ENCODE measurements around the gene PHACTR3.
A peak's percentile ranks its signal among the peaks of the same experiment; 100 is the strongest.

The PHACTR3 gene

DNA sequence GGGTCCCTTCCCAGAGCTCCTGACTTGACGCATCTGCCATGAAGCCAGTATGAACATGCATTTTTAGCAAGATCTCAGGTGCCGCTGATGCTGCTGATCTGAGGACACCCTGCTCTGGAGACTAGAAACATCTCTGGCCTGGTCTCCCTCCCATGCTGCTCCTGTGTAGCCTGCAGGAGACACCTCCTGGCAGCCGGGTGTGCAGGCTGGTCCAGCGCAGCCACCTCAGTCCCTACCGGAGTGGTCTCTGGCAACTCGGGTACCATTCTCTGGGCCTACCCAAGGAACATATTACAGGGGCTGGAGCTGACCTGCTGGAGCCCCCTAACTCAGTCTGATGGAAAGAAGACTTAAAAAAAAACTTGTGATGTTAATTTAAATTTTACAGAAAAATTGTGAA, 20.1 kb downstream of the PHACTR3 start:
- DNase-seq, result no peak

- no peak for DNase-seq
Observed at GRCh38 chr20:59625214-59625922, 21.0 kb downstream of the PHACTR3 start.

DNA sequence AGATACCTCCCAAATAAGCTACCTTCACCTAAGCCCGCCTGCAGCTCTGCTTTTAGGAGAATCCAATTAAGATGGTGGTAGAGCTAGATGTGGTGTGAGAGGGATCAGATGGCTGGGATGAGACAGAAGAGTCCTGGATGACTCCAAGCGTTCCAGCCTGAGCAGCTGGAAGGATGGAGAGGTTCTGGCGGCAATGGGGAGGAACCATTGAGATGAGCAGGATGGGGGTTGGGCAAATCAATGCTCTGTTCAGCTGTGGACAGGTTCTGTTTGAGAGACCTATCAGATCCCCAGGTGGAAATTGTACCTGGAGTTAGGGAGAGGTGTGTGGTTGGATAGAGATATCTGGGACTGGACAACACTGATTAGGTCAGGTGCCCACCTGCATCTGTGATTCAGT, 23.0 kb downstream of the PHACTR3 start:
- DNase-seq, result no peak

DNA sequence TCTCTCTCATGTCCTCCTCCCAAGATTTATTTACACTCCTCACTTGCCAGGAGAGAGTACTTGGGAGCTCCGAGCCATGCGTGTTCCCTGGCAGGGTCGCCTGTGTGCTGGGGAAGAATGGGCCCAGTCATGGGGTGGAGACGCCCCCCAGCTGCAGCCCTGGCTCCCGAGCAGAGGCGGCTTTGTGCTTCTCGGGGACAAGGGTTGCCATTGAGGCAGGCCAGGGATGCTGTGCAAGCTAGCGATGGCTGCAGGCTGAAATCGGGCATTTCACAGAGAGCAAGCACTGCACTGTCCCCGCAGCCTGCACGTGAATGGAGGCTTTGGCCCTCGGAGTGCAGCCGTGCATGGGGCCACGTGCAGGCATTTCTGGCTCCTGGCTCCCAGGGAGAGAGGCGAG, 23.8 kb downstream of the PHACTR3 start:
- DNase-seq, result no peak

- no peak for DNase-seq
Observed at GRCh38 chr20:59629141-59630045, 25.1 kb downstream of the PHACTR3 start.

GRCh38 chr20:59630526-59630925, 26.2 kb downstream of the PHACTR3 start:
- DNase-seq, result no peak

DNA sequence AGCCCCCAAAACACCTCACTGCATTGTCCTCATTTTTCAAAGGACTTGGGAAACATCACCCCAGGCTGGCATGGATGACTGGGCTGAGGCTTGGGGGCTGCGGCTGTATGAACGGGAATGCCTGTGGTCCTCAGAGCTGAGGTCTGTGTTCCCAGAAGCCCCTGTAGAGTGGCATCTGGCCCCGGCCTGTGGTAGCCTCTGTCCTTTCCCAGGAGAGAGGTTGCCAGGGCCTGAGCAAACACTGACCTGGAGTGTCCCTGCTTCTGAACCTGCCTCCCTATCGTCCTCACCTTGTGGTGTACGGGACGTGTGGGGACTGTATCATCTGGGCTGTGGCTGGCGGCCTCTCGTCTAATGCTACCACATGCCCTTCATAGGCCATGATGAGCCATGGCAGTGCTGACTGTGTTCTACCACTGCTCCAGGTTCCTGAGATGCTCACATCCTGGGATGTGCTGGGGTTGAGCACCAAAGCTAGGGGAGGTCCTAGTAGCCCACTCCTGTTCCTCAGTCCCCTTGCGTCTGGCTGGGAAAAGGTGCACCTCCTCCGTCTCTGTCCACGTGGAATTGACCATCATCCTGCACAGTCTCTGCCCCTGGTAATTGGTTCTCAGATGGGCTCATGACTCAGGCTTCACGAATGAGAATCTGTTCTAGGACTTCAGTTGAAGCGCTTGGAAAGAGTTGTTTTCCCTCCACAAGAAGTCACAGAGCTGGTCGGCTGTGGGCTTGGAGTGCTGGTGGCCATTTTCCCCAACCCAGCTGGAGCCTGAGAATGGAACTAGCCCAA, 27.6 kb downstream of the PHACTR3 start:
- no peak for DNase-seq

DNA sequence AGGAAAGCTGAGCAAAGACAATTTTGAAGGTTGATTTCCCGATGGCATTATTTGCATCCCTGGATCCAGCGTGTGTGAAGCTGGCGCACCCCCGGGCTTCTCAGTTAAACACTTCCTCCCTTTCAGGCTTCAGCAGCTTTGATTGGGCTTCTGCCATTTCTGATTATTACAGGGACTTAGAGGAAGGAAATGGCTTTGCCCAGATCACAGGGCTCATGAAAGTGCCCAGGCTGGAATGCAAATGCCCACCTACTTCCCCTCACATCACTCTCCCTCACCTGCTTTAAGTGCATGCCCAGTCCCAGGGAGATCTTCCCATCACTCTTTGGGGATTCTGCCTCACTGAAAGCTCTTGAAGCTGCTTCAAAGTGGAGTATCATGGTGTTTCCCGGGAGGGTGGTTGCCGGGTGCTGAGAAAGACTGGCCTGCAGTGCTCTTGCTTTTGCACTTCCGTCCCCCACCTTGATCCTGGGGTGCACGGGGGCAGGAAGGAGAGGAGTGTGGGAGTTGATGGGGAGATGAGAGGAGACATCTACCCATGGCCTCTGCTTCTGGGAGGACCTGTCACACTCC, 28.3 kb downstream of the PHACTR3 start:
- no peak for DNase-seq

DNA sequence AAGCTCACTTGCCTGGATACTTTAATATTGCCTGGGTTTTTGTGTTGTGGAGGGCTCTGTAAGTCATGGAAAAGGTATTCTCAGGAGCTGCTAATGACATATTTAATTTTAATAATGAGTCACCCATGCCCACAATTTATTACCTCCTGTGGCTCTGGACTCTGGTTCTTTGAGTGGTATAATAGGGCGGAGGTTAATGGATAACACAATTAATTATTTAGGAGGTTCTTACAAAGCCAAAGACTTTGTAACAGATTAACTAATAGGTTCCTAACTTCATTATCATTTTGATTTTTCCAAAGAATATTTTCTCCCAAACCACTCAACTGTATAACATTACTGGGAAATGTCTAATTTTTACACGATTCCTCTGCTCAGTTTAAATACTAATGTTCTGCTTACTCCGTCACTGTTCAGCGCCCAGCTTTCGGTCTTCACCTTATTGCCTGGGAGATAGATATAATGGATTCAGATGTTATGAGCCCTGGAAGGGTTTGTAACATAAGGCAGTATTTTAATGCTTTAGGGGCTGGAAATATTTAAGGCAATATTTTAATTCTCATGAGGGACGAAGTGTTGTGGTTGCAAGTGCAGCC, 29.4 kb downstream of the PHACTR3 start:
- no peak for DNase-seq

DNA sequence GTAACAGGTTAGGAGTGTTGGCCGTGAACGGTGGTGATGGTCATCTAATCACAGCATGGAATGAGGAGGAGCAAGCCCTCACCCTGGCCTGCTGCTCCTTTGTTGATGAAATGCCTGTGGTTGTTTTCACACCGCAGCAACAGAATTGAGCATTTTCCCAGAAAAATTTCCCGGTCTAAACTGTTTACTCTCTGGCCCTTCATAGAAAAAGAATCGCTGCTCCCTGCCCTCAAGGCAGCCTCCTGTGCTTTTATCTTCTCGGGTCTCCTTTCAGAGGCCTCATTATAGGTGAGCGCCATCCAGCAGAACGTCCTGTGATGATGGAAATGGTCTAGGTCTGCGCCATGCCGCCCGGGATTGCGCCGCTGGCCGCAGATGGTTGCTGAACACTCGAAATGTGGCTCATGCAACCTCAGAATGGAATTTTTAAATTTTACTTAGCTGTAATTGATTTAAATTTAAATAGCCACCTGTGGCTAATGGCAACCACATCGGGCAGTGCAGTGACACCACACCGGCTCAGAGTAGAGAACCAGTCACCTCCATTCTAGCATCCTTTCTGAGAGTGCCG, 30.2 kb downstream of the PHACTR3 start:
- DNase-seq, result no peak

DNA sequence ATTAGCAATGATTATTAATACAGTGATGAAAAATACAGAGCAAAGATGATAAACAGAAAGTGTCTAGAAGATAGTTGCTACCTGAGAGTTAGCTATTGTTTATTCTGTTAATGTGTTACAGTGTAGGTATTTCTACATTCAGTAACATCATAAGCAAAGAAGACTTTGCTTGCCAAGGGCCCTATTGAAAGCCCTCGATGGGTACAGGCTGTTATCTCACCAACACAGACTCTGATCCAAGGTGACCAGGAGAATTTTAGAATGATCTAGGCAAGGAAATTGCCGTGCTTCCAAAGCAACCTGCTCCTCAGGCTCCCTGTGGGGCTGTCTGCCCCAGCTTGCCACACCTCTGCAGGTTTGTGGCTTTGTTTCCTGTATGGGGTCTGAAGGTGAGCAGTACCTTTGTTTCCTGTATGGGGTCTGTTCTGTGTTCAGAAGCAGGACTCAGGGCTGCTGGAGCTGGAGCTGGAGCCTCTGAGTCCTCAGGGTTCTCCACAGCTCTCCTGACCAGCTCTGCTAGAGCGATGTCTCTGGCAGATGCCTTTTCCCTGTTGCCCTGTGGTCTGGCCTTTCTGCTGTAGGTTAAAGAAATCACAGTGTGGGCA, 32.5 kb downstream of the PHACTR3 start:
- DNase-seq, result no peak

DNA sequence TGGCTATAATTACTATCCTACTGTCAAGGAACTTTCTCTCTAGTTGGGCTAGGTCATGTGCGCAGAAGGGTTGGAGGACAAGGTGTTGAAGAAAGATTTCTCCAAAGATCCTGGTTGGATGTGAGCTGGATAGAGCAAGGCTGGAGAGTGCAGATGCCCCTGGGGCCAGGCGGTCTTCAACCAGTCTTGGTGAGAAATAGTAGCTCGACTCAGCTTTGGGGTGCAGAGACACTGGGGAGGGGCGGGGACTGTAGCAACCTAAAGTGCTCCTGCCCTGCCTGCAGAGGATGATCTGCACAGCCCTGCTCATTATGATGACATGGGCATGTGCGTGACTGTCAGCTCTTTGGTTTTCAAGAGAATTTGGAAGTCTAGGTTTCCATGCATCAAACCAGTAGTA, 35.9 kb downstream of the PHACTR3 start:
- no peak for DNase-seq

DNA sequence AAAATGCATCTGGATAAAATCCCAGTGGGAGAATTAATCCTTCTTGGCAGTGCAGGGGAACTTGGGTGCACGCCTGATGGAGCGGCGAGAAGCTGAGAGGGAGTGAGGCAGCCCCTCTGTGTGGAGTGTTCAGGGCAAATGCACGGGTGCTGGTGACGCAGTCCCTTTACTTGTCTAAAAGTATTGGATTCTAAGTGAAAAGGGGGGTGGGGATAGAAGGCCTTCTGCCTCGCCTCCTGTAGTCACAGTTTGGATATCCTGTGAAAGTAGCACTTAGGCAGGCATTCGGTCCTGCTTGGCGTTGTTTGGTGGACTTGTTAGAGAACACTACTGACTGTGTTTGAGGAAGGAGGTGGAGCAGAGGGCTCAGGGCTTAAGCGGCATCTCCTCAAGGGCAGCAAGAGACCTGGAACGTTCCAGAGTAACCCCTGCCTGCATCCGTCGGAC, 39.3 kb downstream of the PHACTR3 start:
- DNase-seq, result no peak

- DNase-seq, result no peak
Observed at GRCh38 chr20:59644371-59644939, 40.1 kb downstream of the PHACTR3 start.

DNA sequence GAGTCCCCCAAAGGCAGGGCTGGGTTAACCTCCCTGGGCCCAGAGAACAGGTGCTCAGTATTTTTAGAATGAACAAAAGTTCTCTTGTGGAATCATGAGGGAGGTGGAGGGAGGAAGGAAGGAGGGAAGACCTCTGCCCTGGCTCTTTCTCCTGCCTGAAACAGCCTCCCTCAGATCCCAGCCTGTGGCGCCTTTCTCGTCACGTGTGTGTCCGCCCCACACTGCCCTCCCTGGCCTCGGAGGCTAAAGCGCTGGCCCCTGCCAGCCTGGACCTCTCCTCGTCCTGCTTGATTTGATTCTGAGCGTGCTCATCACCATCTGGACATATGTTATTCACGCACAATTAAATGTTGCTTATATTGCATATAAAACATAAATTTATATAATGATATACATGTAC, 40.9 kb downstream of the PHACTR3 start:
- DNase-seq, result no peak

DNA sequence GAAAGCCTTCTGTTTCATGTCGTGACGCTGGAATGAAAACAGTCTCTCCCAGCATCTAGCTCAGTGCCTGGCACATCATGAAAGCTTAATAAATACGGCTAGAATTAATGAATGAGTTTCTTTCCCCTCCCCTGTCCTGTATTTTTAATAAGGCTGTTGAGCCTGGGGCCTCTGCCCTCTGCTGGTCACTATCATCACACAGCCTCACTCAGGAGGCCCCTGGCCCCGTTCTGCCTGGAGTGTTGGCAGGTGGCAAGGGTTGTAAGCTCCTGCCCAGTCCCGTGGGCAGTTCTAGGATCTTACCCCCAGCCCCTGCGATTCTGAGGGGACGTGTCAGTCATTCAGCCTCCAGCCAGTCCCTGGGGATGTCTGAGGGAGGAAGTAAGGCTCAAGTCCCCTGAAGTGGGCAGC, 41.4 kb downstream of the PHACTR3 start:
- DNase-seq, result peak in 1 of 2 experiments; percentile 28

DNA sequence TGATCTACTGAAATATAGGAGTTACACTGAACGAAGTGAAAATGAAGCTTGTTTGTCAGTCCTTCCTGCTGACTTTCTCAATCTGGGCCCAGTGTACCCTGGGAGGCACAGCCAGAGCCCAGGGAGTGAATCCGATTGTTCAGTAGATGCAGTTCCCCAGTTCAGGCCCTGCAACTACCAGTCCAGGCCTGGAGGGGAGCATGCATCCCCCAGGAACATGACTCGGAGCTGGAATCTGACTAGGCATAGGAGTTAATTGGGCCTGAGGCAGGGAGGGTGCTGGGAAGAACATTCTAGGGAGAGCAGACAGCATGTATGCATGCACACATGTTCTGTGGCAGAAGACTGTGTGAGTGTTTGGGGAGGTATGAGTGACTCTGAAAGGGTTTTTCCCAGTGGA, 42.1 kb downstream of the PHACTR3 start:
- DNase-seq, result no peak

DNA sequence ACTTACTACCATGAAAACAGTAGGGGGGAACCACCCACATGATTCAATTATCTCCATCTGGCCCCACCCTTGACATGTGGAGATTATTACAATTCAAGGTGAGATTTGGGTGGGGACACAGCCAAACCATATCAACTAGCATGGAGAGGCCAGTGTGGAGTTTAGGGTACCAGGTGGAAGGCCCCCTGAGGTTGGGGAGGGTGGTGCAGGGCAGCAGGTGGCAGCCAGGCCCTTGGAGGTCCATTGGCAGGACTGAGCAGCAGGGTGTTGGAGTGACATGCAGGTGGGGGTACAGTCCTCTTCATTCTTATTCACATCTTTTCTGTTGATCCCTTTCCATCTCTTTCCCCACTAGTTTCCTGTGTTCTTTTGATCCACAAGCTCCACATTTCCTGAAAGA, 42.9 kb downstream of the PHACTR3 start:
- DNase-seq, result no peak

GRCh38 chr20:59648466-59649070, 44.2 kb downstream of the PHACTR3 start:
- no peak for DNase-seq

DNA sequence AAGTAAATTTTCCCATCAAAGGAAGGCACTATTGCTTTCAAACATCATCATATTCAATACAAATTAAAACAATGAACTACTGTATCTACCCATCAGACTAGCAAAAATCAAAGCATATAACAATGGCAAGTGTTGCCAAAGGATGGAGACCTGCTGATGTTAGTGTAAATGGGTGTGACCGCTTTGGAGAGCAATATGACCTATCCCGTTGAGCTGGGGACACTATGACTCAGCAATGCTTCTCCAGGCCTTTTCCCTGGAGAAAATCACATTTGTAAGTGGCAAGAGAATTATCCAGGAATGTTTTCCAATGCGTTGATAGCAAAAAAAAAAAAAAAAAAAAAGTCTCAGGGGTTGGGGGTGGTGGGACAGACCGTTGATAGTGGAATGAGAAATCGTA, 46.1 kb downstream of the PHACTR3 start:
- no peak for DNase-seq

GRCh38 chr20:59652381-59652780, 48.0 kb downstream of the PHACTR3 start:
- DNase-seq, result no peak

Measured in NCI-H526 (cell line).